Measurements from ENCODE around the gene RBFOX2.
"Not testable (repeated sequence)": the region's sequence is repeated elsewhere in the genome, so short reads cannot be mapped to it uniquely, and the experiment has no call there.

Gene RBFOX2

DNA sequence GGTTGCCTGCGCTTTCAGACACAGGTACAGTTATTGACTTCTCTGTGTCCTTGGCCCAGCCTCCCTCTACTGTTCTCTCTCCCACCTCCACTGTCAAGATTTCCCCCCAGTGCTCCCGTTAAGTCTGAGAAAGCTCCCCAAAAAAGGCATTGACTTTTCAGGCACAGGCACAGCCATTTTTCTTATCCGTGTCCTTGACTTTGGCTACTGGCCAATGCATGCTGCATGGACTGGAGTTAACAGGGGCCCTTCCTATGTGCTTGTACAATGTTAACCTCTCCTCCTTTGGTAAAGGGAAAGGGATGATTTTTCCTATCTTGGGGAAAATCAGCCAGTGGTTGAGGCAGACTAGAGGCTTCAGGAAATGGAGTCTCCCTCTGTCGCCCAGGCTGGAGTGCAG lies 306.7 kb downstream of the RBFOX2 start:
- in situ Hi-C loops (cut with MboI; ENCODE audit: low sequenced_read_pairs) = no loop called here

DNA sequence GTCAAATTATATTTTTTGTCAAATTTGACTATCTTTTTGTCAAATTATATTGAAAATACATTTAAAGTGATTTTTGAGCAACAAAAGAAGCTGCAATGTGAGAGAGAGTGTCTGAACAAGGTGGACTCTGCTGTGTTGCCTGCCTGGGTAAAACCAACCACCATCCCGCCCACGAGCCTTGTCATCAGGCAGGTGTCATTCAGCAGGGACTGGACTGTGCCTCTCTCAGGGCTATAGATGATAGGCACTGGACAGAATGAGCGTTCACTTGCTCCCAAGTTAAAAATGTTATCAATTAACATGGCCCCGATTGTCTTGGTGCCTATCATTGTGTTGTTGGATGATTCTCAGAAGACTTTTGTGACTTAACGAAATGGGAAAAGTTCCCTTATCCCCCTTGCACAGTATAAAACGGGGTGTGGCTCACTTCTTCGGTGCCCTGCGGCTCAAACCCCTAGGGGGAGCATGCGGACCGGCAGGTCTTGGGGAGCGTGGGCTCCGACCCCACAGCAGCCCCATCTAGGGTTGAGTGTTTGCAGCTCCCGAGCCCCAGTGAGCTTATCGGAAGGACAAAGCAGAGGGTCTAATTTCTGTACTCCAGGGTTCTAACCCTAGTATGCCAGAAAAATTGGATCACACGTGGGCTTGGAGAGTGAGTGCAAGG lies 309.3 kb downstream of the RBFOX2 start:
- in situ Hi-C loops (cut with MboI; ENCODE audit: low sequenced_read_pairs) = no loop called here

DNA sequence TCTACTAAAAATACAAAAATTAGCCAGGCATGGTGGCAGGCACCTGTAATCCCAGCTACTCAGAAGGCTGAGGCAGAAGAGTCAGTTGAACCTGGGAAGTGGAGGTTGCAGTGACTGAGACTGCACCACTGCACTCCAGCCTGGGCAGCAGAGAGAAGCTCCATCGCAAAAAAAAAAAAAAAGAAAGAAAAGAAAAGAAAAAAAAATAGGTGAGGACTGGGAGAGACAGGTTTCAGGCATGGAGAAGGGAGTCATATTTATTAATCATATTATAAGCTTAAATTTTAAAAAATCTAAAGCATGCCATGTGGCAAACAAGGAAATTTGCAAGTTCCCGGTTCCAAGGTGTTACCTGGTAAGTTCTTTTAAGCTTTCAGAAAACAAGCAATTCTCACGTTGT lies 311.1 kb downstream of the RBFOX2 start, which contains the start of gene APOL5:
TSS of gene APOL5 (plus strand) at position 301 of the 400 bp plus-strand sequence. CDS start at position 301, 0 bp downstream.
- in situ Hi-C loops (cut with MboI; ENCODE audit: low sequenced_read_pairs) = no loop called here

DNA sequence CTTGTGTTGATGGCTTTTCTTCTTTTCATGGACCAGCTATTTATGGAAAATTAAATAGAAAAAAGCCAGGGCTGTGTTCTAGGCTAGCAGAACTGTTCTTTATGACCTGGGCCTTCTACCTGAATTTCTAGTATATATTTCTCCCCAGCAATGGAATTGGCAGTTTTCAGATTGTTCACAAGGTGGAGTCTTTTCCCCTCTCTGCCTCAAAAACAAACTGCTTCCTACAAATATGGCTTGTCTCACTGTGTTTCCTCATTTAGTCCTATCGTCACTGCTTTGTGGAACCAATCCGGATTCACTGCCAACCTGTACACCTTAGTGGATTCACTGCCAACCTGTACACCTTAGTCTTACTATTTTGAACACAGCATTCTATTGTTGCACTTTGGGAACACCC lies 316.0 kb downstream of the RBFOX2 start:
- in situ Hi-C loops (cut with MboI; ENCODE audit: low sequenced_read_pairs) = no loop called here

DNA sequence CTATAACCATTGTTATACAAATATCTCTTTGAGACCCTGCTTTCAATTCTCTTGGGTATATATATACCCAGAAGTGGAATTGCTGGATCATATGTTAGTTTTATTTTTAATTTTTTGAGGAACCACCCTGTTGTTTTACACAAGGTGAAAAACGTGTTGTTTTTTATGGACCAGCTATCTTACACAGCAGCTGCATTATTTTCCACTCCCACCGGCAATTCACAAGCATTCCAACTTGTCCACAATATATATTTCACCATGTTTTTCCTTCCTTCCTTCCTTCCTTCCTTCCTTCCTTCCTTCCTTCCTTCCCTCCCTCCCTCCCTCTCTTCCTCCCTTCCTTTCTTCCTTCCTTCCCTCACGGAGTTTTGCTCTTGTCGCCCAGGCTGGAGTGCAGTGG lies 317.3 kb downstream of the RBFOX2 start:
- in situ Hi-C loops (cut with MboI; ENCODE audit: low sequenced_read_pairs) = no loop called here

DNA sequence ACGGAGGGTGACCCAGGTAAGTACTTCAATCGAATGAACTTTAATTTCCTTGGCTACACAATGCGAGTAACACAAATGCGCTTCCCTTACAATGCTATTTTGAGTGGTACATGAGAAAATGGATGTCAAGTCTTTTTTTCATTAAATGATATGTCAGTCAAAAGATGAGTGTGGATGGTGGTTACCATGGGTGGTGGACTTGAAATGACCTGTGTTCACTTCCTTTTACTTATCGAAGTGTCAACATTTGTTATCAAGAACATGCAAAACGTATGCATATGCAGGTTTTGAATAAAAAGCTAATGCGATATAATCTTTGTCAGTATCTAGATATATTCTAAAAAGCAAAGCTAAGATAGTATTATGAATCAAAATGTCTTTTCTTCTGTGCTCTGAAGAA lies 319.7 kb downstream of the RBFOX2 start:
- in situ Hi-C loops (cut with MboI; ENCODE audit: low sequenced_read_pairs) = no loop called here

DNA sequence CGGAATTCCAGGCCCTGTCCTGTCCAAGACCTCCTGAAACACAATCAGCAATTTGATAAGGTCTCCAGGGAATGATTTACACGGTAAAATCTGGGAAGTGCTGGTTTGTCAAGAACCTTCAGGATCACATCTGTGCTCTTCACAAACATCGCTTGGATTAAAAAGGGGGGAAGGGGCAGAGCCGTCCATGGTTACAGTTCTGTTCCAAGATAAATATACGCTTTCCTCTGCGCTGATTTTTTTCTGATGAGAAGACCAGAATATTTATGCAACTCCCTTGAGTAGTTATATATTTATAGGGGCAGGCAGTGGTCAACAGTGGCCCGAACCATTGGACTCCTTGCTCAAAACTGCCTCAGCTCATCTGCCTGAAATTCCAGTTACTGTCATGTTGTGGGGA lies 320.2 kb downstream of the RBFOX2 start:
- in situ Hi-C loops (cut with MboI; ENCODE audit: low sequenced_read_pairs) = no loop called here

DNA sequence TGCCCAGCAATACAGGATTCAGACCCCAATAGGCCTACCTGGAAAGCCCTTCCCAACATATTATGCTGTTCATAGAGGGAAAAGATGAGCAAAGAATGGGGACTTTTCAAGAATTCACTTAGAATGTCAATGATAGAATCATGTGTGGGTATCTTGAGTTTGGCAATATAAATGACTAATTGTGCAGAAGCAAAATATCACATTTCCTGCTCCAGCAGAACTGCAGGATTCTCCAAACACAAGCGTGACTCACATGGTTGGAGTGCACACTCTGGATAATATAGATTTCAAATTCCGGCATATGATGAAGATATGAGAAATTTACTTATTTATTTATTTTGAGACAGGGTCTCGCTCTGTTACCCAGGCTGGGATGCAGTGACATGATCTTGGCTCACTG lies 323.5 kb downstream of the RBFOX2 start:
- in situ Hi-C loops (cut with MboI; ENCODE audit: low sequenced_read_pairs) = no loop called here

DNA sequence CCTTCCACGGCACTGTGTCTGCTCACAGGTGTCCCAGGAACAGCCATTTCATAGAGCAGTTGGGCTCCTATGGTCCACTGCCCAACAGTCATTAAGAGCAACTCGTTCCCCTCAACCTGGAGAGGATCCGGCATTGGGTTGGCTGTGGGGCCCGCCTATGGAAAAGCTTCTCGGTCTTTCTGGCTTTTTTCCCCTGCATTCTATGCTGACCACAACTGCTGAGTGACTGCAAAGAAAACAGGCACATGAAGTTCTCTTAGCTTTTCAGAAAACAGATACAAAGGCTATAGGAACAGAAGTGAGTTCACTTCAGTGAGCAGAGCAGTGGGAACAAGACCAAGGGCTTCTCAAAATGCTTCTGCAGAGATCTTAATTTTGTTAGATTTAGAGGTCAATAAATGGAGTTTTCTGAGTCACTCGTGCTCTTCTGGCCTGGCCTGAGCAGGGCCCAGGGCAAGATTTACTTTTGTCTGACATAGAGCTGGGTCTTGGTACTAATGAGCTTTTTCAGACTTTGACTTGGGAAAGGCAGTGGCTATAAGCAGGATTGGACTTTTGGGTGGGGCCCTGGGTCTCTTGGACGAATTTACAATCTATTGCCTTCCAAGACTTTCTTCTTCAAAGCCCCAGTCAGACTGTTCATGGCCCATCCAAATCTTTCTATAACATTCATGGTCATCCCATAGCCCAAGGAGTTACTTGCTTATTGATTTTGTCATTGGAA lies 324.6 kb downstream of the RBFOX2 start:
- in situ Hi-C loops (cut with MboI; ENCODE audit: low sequenced_read_pairs) = no loop called here

DNA sequence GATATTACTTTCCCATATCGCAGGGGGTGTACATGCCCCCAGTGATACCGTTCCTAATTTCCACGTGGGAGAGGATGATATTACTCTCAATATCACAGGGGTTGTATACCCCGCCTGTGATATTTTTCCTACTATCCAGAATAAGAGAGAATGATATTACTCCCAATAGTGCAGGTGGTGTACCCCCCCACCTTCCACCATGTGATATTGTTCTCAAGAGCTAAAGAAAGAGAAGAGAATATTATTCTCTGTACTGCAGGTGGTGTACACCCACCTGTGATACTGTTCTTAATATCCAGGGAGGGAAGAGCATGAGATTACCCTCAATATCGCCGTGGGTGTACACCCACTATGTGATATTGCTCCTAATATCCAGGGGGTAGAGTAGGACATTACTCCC lies 328.8 kb downstream of the RBFOX2 start:
- in situ Hi-C loops (cut with MboI; ENCODE audit: low sequenced_read_pairs) = not testable (repeated sequence)

DNA sequence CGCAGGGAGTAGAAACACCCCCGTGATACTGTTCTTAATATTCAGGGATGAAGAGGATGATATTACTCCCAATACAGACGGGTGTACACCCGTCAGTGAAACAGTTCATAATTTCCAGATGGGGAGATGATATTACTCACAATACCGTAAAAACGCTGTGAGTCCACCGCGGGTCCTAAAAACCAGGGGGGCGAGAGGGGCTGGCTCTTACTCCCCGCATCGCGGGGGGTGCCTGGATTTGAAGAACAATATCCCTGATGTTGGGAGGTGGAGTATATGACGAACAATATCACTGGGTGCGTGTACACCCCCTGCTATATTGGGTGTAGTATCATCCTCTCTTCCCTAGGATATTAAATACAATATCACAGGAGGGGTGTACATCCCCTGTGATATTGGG lies 331.5 kb downstream of the RBFOX2 start:
- in situ Hi-C loops (cut with MboI; ENCODE audit: low sequenced_read_pairs) = no loop called here

DNA sequence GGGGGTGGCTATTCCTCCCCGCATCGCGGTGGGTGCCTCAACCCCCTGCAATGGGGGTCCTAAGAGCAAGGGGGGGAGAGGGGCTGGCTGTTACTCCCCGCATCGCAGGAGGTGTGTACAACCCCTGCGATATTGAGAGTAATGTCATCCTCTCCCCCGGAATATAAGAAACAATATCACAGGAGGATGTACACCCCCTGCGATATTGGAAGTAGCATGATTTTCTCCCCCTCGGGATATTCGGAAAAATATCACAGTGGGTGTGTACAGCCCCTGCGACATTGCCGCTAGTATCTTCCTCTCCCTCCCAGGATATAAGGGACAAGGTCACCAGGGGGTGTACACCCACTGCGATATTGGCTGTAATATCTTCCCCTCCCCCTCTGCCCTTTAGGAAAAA lies 333.4 kb downstream of the RBFOX2 start:
- in situ Hi-C loops (cut with MboI; ENCODE audit: low sequenced_read_pairs) = no loop called here

DNA sequence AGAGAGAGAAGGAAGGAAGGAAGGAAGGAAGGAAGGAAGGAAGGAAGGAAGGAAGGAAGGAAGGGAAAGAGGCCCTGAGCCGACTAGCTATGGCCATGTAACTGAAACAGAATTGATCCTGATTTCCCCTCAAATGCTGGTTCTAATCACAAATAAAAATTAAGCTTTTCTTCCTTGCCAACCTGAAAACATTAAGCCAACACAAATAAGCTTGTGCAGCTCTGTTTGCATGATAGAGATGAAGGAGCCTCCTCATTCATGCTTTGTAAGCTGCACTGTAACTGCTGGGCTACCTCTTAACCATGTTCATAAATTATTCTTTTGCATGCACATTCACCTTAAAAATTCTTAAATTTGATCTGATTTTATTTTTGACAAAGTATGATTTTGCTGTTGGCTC lies 338.6 kb downstream of the RBFOX2 start:
- in situ Hi-C loops (cut with MboI; ENCODE audit: low sequenced_read_pairs) = no loop called here

DNA sequence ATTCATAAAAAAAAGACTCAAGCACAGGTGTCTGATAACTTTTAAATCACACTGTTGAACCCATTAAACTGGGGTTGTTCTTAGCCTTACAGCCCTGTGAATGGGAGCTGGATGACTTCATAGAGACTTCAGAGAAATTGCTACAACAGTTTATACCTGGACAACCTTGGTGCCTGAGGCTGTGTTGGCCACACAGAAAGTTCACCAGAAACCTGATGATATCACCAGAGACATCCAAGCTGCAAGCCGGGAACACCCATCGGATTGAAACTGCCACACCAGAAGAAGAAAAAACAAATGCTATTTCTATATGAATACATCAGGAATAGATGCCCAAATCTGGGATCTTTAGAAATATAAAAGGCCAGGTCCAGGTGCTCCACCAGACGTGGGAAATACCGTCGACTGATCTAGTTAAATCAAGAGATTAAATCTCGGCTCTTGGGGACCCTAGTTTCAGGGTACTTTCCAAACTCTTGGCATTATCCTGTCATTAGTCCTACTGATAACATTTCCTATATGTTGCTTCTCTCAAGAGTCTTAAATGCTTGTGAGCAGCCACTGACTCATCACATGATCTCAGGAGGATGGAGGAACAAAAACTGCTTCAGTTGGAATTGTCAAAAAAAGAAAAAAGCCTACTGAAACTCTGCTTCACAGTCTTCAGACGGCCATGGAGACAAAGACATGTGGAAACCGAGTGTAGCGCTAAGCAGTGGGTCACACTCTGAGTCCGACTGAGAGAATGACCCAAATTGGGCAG lies 339.5 kb downstream of the RBFOX2 start:
- in situ Hi-C loops (cut with MboI; ENCODE audit: low sequenced_read_pairs) = no loop called here
